CD14-positive monocyte (primary cell): ENCODE measurements around the gene PCTP. TPM values are rescaled to one million over a fixed set of nuclear protein-coding genes. Genes with fewer than 3 reads are reported as not detected.

Source experiments
- DNase-seq, 3 donors: peaks; one replicate each; pipeline ENCODE4 v3.0.0-alpha.2; 2011 to 2022
- H2AFZ ChIP-seq: 2 replicates; pipeline ENCODE4 v1.6.0; 2012; ENCODE audit warnings: mild to moderate bottlenecking, low read depth, low read length, inconsistent platforms; ENCODE audit not compliant: insufficient read depth, poor library complexity, severe bottlenecking
- H3K27ac ChIP-seq, 2 donors: 1 replicate in 1 of 2; 2 replicates in 1 of 2; pipeline ENCODE4 v1.5.1; 2012 to 2013; ENCODE audit warnings: low read length in 2 of 2, control low read depth in 1 of 2, inconsistent platforms in 1 of 2, low read depth in 1 of 2, mild to moderate bottlenecking in 1 of 2
- H3K27me3 ChIP-seq, 2 donors: one replicate each; pipeline versions ENCODE4 v1.6.0 to v1.6.1; 2011 to 2013; ENCODE audit warnings: low read length in 2 of 2; ENCODE audit not compliant: control insufficient read depth in 2 of 2, insufficient read depth in 2 of 2
- H3K36me3 ChIP-seq, 2 donors: replicated peaks in 1 of 2; 1 replicate in 1 of 2; 2 replicates in 1 of 2; pipeline versions ENCODE4 v1.5.1 to v1.6.1; 2012 to 2013; ENCODE audit warnings: low read length in 2 of 2, control low read depth in 1 of 2, inconsistent platforms in 1 of 2, mild to moderate bottlenecking in 1 of 2; ENCODE audit not compliant: insufficient read depth in 2 of 2, control insufficient read depth in 1 of 2
- H3K4me1 ChIP-seq, 2 donors: 1 replicate in 1 of 2; 2 replicates in 1 of 2; pipeline versions ENCODE4 v1.5.1 to v1.6.1; 2012 to 2013; ENCODE audit warnings: low read length in 2 of 2, control low read depth in 1 of 2, inconsistent platforms in 1 of 2, mild to moderate bottlenecking in 1 of 2, moderate library complexity in 1 of 2; ENCODE audit not compliant: insufficient read depth in 2 of 2, control insufficient read depth in 1 of 2
- H3K4me2 ChIP-seq: replicated peaks from 2 replicates; pipeline ENCODE3; 2012; ENCODE audit warnings: low read length, moderate library complexity, mild to moderate bottlenecking; ENCODE audit not compliant: poor library complexity, severe bottlenecking; ENCODE audit errors: extremely low read depth
- H3K4me3 ChIP-seq, 3 experiments: fragments of 200-600 bp in 1 of 3; sonication (generic) in 1 of 3; replicated peaks in 1 of 3; 1 replicate in 2 of 3; 2 replicates in 1 of 3; pipeline ENCODE4 v1.5.1; 2011 to 2013; ENCODE audit warnings: low read length in 3 of 3, mild to moderate bottlenecking in 3 of 3, control low read depth in 2 of 3, low read depth in 2 of 3, inconsistent platforms in 1 of 3, moderate library complexity in 1 of 3
- H3K79me2 ChIP-seq: 2 replicates; pipeline ENCODE4 v1.6.0; 2012; ENCODE audit warnings: mild to moderate bottlenecking, control low read depth, inconsistent platforms, low read length, moderate library complexity; ENCODE audit not compliant: insufficient read depth
- H3K9ac ChIP-seq: 2 replicates; pipeline ENCODE4 v1.6.0; 2017; ENCODE audit warnings: low read length, mild to moderate bottlenecking; ENCODE audit not compliant: insufficient read depth, poor library complexity, severe bottlenecking
- H3K9me3 ChIP-seq, 2 donors: replicated peaks in 1 of 2; 1 replicate in 1 of 2; 2 replicates in 1 of 2; pipeline versions ENCODE4 v1.5.1 to v1.6.1; 2012 to 2013; ENCODE audit warnings: low read length in 2 of 2, control low read depth in 1 of 2; ENCODE audit not compliant: control insufficient read depth in 1 of 2, insufficient read depth in 1 of 2
- H4K20me1 ChIP-seq: 2 replicates; pipeline ENCODE4 v1.6.0; 2012; ENCODE audit warnings: mild to moderate bottlenecking, low read length, control low read depth, moderate library complexity; ENCODE audit not compliant: insufficient read depth
- H3K27ac Mint-ChIP-seq, 7 donors: one replicate each; pipeline ENCODE4 v1.8.0; 2020; ENCODE audit warnings: mild to moderate bottlenecking in 7 of 7, mixed read lengths in 7 of 7, moderate library complexity in 6 of 7, inconsistent platforms in 2 of 7
- H3K27me3 Mint-ChIP-seq, 3 donors: one replicate each; pipeline ENCODE4 v1.8.0; 2021 to 2022; ENCODE audit warnings: low read depth in 3 of 3, mild to moderate bottlenecking in 3 of 3, mixed read lengths in 3 of 3, moderate library complexity in 3 of 3, inconsistent platforms in 1 of 3
- H3K36me3 Mint-ChIP-seq, 2 donors: one replicate each; pipeline ENCODE4 v1.8.0; 2020; ENCODE audit warnings: mixed read lengths in 2 of 2, inconsistent platforms in 1 of 2, mild to moderate bottlenecking in 1 of 2
- H3K4me1 Mint-ChIP-seq: one replicate; pipeline ENCODE4 v1.8.0; 2020; ENCODE audit warnings: mild to moderate bottlenecking, mixed read lengths
- H3K4me3 Mint-ChIP-seq, 2 donors: one replicate each; pipeline ENCODE4 v1.8.0; 2020; ENCODE audit warnings: mild to moderate bottlenecking in 2 of 2, mixed read lengths in 2 of 2, moderate library complexity in 1 of 2
- H3K9me3 Mint-ChIP-seq, 7 donors: one replicate each; pipeline ENCODE4 v1.8.0; 2020 to 2022; ENCODE audit warnings: mixed read lengths in 7 of 7, mild to moderate bottlenecking in 6 of 7, moderate library complexity in 6 of 7, inconsistent platforms in 2 of 7
- WGBS: methylation state at CpG from one replicate; pipeline ENCODE4 v1.1.5; 2013; ENCODE audit warnings: missing lambda C conversion rate; ENCODE audit not compliant: insufficient coverage; 5-methylcytosine and 5-hydroxymethylcytosine counted together
- intact Hi-C, 2 donors: fragments of 100-400 bp; cut with micrococcal nuclease; formaldehyde crosslinking; loops; one replicate each; pipeline versions ENCODE4 v1.15.0 to v1.15.1; 2023
- polyA plus RNA-seq, 3 donors: library from polyadenylated mRNA; depleted of rRNA in 1 of 3; unstranded in 2 of 3; stranded (reverse) in 1 of 3; fragments of 300-500 nt in 2 of 3; fragments of >200 nt in 1 of 3; fragmentation: Illumina TruSeq in 2 of 3; gene quantifications; 1 replicate in 2 of 3; 2 replicates in 1 of 3; pipeline ENCODE4 v1.2.3, GENCODE V29; 2012 to 2021
- TF ChIP-seq, protein P1 (sequence below): fragments of 200-600 bp; IDR thresholded peaks from one replicate; pipeline ENCODE4 v1.8.0; 2022; ENCODE audit warnings: antibody characterized with exemption, mild to moderate bottlenecking

PCTP gene
- polyA plus RNA-seq, 3 donors = 16.5 to 54.2 (median 35.4) TPM

DNA sequence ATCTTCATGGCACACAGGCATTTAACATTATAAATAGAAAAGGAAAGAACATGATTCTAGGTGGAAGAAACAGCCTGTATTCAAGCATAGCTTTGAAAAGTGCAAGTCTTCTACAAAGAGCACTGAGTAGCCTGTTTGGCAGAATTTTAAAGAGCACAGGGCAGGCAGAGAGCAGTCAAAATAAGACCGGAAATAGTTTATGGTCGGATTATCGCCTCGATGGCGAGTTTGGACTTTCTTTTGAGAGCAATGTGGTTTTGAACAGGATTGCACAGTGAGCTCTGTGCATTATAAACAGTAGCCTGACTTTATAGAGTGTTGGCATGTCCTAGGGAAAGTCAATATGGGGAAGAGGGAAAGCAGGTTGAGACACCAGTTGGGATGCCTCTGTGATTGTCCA, 22.0 kb upstream of the PCTP start:
- Histone ChIP-seq H3K27me3 (peaks cover 0 to 3% of the 10 kb centered on the region in 2 donors), H3K9ac (no peak overlapping the region), H3K27ac (no peak overlapping the region), H3K4me2 (no peak overlapping the region), H3K79me2 (no peaks in the 10 kb centered on the region), H3K36me3 (no peaks in the 10 kb centered on the region), H3K4me1 (no peaks in the 10 kb centered on the region), H4K20me1 (no peaks in the 10 kb centered on the region), H3K9me3 (no peaks in the 10 kb centered on the region), H3K4me3 (no peak overlapping the region), H2AFZ (no peak overlapping the region)
- H3K9me3 Mint-ChIP-seq = no peaks in the 10 kb centered on the region
- H3K4me3 Mint-ChIP-seq = no peak overlapping the region
- TF ChIP-seq, protein P1, sequence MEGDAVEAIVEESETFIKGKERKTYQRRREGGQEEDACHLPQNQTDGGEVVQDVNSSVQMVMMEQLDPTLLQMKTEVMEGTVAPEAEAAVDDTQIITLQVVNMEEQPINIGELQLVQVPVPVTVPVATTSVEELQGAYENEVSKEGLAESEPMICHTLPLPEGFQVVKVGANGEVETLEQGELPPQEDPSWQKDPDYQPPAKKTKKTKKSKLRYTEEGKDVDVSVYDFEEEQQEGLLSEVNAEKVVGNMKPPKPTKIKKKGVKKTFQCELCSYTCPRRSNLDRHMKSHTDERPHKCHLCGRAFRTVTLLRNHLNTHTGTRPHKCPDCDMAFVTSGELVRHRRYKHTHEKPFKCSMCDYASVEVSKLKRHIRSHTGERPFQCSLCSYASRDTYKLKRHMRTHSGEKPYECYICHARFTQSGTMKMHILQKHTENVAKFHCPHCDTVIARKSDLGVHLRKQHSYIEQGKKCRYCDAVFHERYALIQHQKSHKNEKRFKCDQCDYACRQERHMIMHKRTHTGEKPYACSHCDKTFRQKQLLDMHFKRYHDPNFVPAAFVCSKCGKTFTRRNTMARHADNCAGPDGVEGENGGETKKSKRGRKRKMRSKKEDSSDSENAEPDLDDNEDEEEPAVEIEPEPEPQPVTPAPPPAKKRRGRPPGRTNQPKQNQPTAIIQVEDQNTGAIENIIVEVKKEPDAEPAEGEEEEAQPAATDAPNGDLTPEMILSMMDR = no peak
- intact Hi-C loops = no loop called here
- peaks cover 3 to 8% (median 7%) of the 10 kb centered on the region in 3 donors for H3K27me3 Mint-ChIP-seq
- WGBS = 93% methylated on average over 5 of the region's 5 CpGs
- H3K4me1 Mint-ChIP-seq = peaks cover 12% of the 10 kb centered on the region
- no peak for DNase-seq
- peak overlapping the region in 1 of 7 donors; percentile 9 for H3K27ac Mint-ChIP-seq
- no peaks in the 10 kb centered on the region for H3K36me3 Mint-ChIP-seq

GRCh38 chr17:55729484-55729883, 21.4 kb upstream of the PCTP start:
- H2AFZ ChIP-seq = no peak overlapping the region
- no peaks in the 10 kb centered on the region for H4K20me1 ChIP-seq
- intact Hi-C loops = no loop called here
- Mint-ChIP-seq H3K27ac (no peak overlapping the region), H3K4me3 (no peak overlapping the region), H3K36me3 (no peaks in the 10 kb centered on the region), H3K27me3 (peaks cover 3 to 10% (median 3%) of the 10 kb centered on the region in 3 donors), H3K9me3 (no peaks in the 10 kb centered on the region), H3K4me1 (peaks cover 12% of the 10 kb centered on the region)
- H3K4me1 ChIP-seq = no peaks in the 10 kb centered on the region
- H3K9me3 ChIP-seq = no peaks in the 10 kb centered on the region
- H3K27me3 ChIP-seq = no peaks in the 10 kb centered on the region
- H3K4me2 ChIP-seq = no peak overlapping the region
- H3K36me3 ChIP-seq = no peaks in the 10 kb centered on the region
- H3K4me3 ChIP-seq = no peak overlapping the region
- no peak for DNase-seq
- H3K9ac ChIP-seq = no peak overlapping the region
- H3K27ac ChIP-seq = no peak overlapping the region
- no CpG with 5 or more reads among the region's 1 CpG for WGBS
- TF ChIP-seq, protein P1 = no peak
- no peaks in the 10 kb centered on the region for H3K79me2 ChIP-seq
